ENCODE measurements around the gene IL17B.
A peak's percentile ranks its signal among the peaks of the same experiment; 100 is the strongest.
"Not testable (repeated sequence)": the region's sequence is repeated elsewhere in the genome, so short reads cannot be mapped to it uniquely, and the experiment has no call there.

The IL17B gene

GRCh38 chr5:149407323-149408251, 28.5 kb upstream of the IL17B start:
- H3K9me3 Mint-ChIP-seq, result no peaks in the 10 kb centered on the region
- no peaks in the 10 kb centered on the region for H3K4me1 Mint-ChIP-seq
- no peaks in the 10 kb centered on the region for H3K27me3 Mint-ChIP-seq
- no peaks in the 10 kb centered on the region for H3K36me3 Mint-ChIP-seq
- H3K27ac Mint-ChIP-seq, result no peak overlapping the region
- no peak overlapping the region for H3K4me3 Mint-ChIP-seq

GRCh38 chr5:149406979-149407306, 27.9 kb upstream of the IL17B start:
- Mint-ChIP-seq H3K27me3 (no peaks in the 10 kb centered on the region), H3K4me1 (no peaks in the 10 kb centered on the region), H3K9me3 (no peaks in the 10 kb centered on the region), H3K27ac (no peak overlapping the region), H3K36me3 (no peaks in the 10 kb centered on the region), H3K4me3 (no peak overlapping the region)

DNA sequence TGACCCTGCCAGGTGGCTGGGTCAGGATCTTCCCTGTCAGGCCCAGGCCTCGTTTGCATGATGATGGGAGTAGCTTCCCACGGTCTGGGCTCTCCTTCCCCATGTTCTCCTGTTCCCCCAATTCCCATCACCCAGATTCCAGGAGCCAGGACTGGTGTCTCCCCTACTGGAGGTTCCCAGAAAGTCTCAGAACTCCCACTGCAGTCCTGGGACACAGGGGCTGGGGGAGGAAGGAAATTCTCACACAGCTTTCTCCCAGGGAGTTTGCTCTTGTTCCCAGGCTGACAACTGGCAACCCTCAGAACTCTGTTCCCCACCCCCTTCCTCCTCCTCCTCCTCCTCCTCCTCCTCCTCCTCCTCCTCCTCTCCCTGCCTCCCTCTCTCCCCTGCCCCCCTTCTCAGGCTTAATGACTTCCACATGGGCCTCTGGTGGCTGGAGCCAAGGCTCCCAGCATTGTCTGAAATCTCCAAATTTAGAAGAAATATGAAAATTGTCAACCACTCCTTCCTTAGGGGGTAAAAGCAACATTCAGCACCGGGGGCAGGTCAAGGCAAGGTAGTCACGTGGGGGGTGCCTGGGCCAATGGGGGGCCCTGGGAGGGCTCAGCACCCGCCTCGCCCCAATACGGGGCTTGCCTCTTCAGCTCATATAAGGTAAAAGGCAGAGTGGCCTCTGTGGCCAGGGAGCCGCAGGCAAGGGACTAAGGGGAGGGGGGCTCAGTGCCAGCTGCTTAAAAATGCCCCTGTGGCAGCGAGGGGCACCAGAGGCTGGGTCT, 27.3 kb upstream of the IL17B start:
- Mint-ChIP-seq H3K36me3 (no peaks in the 10 kb centered on the region), H3K4me1 (no peaks in the 10 kb centered on the region), H3K27me3 (no peaks in the 10 kb centered on the region), H3K27ac (no peak overlapping the region), H3K9me3 (no peaks in the 10 kb centered on the region), H3K4me3 (no peak overlapping the region)

DNA sequence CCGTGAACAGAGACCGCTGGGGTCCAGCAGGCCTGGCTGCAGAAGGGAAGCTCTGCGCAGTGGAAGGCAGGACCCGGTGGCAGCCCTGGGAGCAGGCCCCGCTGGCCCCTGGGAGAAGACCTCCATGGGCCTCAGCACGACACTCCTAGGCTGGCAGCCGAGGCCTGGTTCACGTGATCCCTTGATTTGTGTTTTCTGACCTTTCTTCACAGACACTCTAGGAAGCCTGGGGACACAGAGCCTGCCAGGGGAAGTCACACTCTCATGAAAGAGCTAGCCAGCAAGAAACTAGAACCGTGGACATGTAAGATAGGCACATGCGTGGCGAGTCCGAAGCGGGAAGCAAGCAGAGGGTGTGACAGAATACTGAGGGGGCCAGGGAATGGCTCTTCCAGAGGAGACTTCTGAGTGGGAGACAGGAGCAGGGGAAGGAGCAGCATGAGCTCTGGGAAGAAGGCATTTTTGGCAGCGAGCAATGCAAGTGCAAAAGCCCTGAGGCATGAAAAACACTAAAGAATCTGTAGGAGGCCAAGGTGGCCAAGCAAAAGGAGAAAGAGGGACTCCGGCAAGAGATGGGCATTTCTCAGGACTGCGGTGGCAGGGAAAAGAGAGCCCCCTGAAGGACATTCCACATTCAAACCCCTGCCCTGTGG, 26.6 kb upstream of the IL17B start:
- Mint-ChIP-seq H3K27ac (peak overlapping the region; percentile 15), H3K27me3 (no peaks in the 10 kb centered on the region), H3K4me3 (no peak overlapping the region), H3K9me3 (no peaks in the 10 kb centered on the region), H3K36me3 (no peaks in the 10 kb centered on the region), H3K4me1 (no peaks in the 10 kb centered on the region)

DNA sequence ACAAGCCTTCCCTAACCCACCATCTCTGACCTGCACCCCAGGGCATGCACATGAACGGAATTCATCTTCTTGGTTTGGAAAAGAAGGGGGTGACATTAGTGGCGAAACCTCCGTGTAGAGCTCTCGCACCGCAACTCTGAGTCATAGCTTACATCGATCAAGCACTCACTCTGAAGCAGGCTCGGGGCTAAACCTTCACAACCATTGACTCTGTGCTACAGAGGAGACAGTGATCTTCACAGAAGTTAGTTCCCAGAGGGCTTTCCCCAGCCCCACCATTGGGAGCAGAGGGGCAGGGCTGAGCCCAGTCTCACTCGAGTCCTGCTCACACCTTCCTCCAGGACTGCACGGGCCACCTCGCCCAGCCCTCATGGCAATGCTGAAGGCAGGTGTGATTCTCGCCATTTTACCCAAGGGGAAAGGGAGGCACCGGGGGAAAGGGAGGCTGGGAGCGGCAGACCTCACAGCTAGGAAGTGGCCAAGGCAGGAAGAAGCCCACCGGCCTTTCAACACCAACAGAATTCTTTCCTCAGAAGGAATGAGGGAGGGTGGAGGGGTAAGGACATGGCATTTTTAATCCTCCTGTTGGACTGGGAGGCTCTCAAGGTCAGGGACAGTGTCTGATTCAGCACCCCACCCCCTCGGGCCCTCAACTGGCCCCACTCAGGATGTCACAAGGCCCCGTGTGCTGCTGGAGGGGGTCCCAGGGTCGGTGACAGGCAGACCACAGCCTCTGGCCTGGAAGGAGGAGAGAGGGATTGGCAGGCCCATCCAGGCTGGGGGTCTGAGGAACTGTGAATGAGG, 25.9 kb upstream of the IL17B start:
- Mint-ChIP-seq H3K4me1 (no peaks in the 10 kb centered on the region), H3K4me3 (no peak overlapping the region), H3K27ac (no peak overlapping the region), H3K36me3 (no peaks in the 10 kb centered on the region), H3K9me3 (no peaks in the 10 kb centered on the region), H3K27me3 (no peaks in the 10 kb centered on the region)

DNA sequence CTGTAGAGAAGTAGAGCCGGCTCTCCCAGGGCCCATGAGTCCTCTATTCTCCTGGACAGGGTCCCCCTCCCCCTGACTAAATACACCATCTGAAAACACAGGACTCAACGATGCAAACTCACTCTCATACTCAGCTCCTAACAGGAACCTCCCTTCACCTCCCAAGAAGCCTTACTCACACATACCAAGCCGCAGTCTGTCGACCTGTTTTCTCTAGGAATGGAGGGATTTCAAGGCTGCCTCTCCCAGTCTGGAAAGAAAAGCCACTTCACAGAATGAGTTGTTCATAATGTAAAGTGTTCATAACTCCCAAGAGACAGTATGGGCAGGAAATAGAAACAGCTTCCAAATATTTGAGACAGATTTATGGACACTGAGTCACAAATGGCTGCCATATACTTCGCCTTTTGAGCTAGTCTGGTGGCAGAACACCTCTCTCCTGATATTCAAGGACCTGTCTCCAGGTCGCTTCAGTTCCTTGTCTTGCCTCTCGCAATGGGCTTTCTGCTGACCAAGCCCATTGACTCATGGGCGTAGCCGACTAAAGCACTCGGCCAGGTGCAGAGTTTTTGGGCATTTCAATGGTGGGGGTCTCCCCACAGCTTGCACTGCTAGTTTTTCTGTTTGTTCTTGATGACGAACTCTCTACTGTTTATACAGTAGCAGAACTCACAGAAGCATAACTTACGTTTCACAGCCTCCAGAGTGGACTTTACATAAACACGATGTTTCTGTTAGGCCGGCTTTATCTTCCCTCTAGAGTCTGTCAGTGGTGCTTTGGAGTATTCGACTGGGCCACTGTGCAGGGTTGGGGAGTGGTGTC, 25.0 kb upstream of the IL17B start:
- Mint-ChIP-seq H3K36me3 (no peaks in the 10 kb centered on the region), H3K4me3 (no peak overlapping the region), H3K27ac (no peak overlapping the region), H3K27me3 (no peaks in the 10 kb centered on the region), H3K9me3 (no peaks in the 10 kb centered on the region), H3K4me1 (no peaks in the 10 kb centered on the region)

- no peaks in the 10 kb centered on the region for H3K9me3 Mint-ChIP-seq
Observed at GRCh38 chr5:149402291-149402690, 23.2 kb upstream of the IL17B start.

GRCh38 chr5:149401051-149401450, 22.0 kb upstream of the IL17B start:
- no peaks in the 10 kb centered on the region for H3K9me3 Mint-ChIP-seq
- H3K27me3 Mint-ChIP-seq, result no peaks in the 10 kb centered on the region
- no peak overlapping the region for H3K27ac Mint-ChIP-seq
- no peaks in the 10 kb centered on the region for H3K36me3 Mint-ChIP-seq
- no peaks in the 10 kb centered on the region for H3K4me1 Mint-ChIP-seq
- H3K4me3 Mint-ChIP-seq, result no peak overlapping the region

More at GRCh38 chr5:149402291-149402690, 23.2 kb upstream of the IL17B start:
- H3K27ac Mint-ChIP-seq, result no peak overlapping the region
- no peaks in the 10 kb centered on the region for H3K36me3 Mint-ChIP-seq
- H3K4me3 Mint-ChIP-seq, result no peak overlapping the region
- no peaks in the 10 kb centered on the region for H3K27me3 Mint-ChIP-seq
- H3K4me1 Mint-ChIP-seq, result no peaks in the 10 kb centered on the region

DNA sequence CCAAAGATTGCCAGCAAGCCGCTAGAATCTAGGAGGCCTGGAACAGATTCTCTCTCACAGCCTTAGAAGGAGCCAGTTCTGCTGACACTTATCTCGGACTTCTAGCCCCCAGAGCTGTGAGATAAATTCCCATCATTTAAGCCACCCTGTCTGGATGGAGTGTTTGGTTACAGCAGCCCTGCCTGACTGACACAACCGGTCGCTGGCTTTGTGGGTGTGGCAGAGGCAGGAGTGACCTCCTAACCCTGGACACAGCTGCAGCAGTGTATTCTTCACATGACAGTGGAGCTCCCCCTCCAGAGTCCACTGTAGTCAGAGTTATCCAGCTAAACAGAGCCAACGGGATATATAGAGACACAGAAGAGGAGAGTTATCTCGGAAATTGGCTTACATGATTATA, 21.2 kb upstream of the IL17B start:
- H3K27me3 Mint-ChIP-seq, result no peaks in the 10 kb centered on the region
- H3K9me3 Mint-ChIP-seq, result no peaks in the 10 kb centered on the region
- H3K4me1 Mint-ChIP-seq, result no peaks in the 10 kb centered on the region
- H3K27ac Mint-ChIP-seq, result no peak overlapping the region
- H3K4me3 Mint-ChIP-seq, result no peak overlapping the region
- H3K36me3 Mint-ChIP-seq, result no peaks in the 10 kb centered on the region

- Mint-ChIP-seq H3K36me3 (no peaks in the 10 kb centered on the region), H3K4me1 (no peaks in the 10 kb centered on the region), H3K9me3 (no peaks in the 10 kb centered on the region), H3K27me3 (no peaks in the 10 kb centered on the region), H3K27ac (no peak overlapping the region), H3K4me3 (no peak overlapping the region)
Observed at GRCh38 chr5:149399775-149400174, 20.7 kb upstream of the IL17B start.

DNA sequence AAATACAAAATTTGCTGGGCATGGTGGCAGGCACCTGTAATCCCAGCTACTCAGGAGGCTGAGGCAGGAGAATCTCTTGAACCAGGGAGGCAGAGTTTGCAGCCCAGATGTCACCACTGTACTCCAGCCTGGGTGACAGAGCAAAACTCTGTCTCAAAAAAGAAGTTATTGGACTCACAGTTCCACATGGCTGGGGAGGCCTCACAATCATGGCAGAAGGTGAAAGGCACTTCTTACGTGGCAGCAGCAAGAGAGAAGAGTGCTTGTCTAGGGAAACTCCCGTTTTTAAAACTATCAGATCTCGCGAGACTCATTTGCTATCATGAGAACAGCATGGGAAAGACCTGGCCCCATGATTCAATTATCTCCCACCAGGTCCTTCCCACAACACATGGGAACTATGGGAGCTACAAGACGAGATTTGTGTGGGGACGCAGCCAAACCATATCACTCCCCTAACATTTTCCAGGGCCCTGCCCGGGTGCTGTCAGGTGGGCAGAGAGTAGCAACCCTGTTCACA, 19.7 kb upstream of the IL17B start:
- H3K27me3 Mint-ChIP-seq, H3K27ac Mint-ChIP-seq, H3K4me1 Mint-ChIP-seq, H3K4me3 Mint-ChIP-seq, H3K9me3 Mint-ChIP-seq, H3K36me3 Mint-ChIP-seq: not testable (repeated sequence)

DNA sequence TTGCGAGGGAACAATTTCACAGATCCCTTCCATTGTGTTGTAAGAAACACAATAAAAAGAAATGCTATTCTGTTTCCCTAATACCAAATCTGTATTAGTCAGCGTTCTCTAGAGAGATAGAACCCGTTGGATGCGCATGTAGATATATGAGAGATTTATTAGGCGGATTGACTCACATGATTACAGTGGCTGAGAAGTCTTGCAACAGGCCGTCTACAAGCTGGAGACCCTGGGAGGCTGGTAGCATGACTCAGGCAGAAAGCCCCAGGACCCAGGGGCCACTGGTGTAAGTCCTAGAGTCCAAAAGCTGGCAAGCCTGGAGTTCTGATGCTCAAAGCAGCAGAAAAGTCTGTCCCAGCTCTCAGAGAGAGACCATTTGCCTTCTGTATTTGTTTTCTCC, 18.4 kb upstream of the IL17B start:
- H3K9me3 Mint-ChIP-seq, result no peaks in the 10 kb centered on the region
- no peak overlapping the region for H3K4me3 Mint-ChIP-seq
- H3K4me1 Mint-ChIP-seq, result no peaks in the 10 kb centered on the region
- no peak overlapping the region for H3K27ac Mint-ChIP-seq
- no peaks in the 10 kb centered on the region for H3K36me3 Mint-ChIP-seq
- no peaks in the 10 kb centered on the region for H3K27me3 Mint-ChIP-seq

GRCh38 chr5:149394996-149395395, 15.9 kb upstream of the IL17B start:
- H3K27me3 Mint-ChIP-seq, H3K4me3 Mint-ChIP-seq, H3K4me1 Mint-ChIP-seq, H3K36me3 Mint-ChIP-seq, H3K27ac Mint-ChIP-seq, H3K9me3 Mint-ChIP-seq: not testable (repeated sequence)

GRCh38 chr5:149392718-149393117, 13.6 kb upstream of the IL17B start:
- no peak overlapping the region for H3K27ac Mint-ChIP-seq
- no peak overlapping the region for H3K4me3 Mint-ChIP-seq
- no peaks in the 10 kb centered on the region for H3K27me3 Mint-ChIP-seq
- H3K36me3 Mint-ChIP-seq, result no peaks in the 10 kb centered on the region
- no peaks in the 10 kb centered on the region for H3K4me1 Mint-ChIP-seq
- H3K9me3 Mint-ChIP-seq, result no peaks in the 10 kb centered on the region

Data from activated naive CD4-positive, alpha-beta T cell treated with anti-CD3 and anti-CD28 coated beads, Interleukin-2, amount 50 U/mL, for 24 hours (primary cell).